PC-9 (cell line): Measurements from ENCODE around the gene TUBB2A.

ENCODE experiments used
- EZH2 ChIP-seq: fragments of 200-600 bp; sonication (generic); IDR thresholded peaks from 2 replicates; pipeline ENCODE4 v1.8.0; 2017; ENCODE audit warnings: antibody characterized with exemption, low read depth
- TF ChIP-seq, protein P1 (sequence below): fragments of 200-600 bp; sonication (generic); conservative IDR thresholded peaks from 2 replicates; pipeline ENCODE4 v1.6.1; 2017; ENCODE audit warnings: mixed run types, antibody characterized with exemption, mild to moderate bottlenecking, moderate library complexity

DNA sequence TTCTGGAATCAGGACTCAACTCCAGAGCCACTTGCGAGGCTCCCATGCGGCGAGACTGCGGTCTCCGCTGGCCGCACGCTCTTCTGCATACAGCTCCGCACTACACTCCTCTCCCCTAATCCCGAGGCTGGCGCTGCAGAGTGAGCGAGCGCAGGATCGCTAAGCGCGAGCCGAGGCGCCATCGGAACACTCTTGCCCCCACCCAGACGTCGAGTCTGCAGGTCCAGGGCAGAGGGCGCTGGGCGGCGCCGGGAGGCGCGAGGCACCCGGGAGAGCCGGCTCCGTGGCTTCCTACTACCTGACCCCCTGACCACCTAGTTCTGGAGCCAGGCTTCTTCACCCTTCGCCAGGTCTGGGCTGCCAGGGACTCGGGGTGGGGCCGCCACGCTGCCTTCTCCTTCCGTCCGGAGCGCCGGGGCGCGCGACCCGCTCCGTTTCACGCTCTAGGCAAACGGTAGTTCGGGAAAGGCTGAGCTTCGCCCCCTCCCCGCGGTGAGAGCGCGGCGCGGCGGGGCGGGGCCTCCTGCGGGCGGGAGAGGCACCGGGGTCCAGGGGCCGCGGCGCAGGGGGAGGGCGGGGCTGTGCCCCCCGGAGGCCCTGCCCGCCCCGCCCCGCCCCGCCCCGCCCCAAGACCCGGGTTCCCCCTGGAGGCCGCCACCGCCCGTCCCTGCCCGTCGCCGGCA, 5.4 kb upstream of the TUBB2A start:
- no peak for TF ChIP-seq EZH2
- TF ChIP-seq, protein P1, sequence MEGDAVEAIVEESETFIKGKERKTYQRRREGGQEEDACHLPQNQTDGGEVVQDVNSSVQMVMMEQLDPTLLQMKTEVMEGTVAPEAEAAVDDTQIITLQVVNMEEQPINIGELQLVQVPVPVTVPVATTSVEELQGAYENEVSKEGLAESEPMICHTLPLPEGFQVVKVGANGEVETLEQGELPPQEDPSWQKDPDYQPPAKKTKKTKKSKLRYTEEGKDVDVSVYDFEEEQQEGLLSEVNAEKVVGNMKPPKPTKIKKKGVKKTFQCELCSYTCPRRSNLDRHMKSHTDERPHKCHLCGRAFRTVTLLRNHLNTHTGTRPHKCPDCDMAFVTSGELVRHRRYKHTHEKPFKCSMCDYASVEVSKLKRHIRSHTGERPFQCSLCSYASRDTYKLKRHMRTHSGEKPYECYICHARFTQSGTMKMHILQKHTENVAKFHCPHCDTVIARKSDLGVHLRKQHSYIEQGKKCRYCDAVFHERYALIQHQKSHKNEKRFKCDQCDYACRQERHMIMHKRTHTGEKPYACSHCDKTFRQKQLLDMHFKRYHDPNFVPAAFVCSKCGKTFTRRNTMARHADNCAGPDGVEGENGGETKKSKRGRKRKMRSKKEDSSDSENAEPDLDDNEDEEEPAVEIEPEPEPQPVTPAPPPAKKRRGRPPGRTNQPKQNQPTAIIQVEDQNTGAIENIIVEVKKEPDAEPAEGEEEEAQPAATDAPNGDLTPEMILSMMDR, result no peak
